ENCODE data around the gene FUT8.

GRCh38 chr14:65585216-65585615, 172.7 kb downstream of the FUT8 start:
- TF ChIP-seq TCF12 (IDR thresholded peaks at IDR 0.05; ENCODE audit: low read depth) (no peak), MAX (IDR thresholded peaks at IDR 0.05) (no peak), EP300 (IDR thresholded peaks at IDR 0.05; ENCODE audit: borderline replicate concordance) (no peak), YY1 (IDR thresholded peaks at IDR 0.05; ENCODE audit: low read depth) (no peak), CEBPB (IDR thresholded peaks at IDR 0.05) (no peak), NFIC (IDR thresholded peaks at IDR 0.05) (no peak), RAD21 (IDR thresholded peaks at IDR 0.05; ENCODE audit: low read depth) (no peak), TEAD4 (IDR thresholded peaks at IDR 0.05) (no peak), REST (IDR thresholded peaks at IDR 0.05; ENCODE audit: low read depth) (no peak), FOXM1 (IDR thresholded peaks at IDR 0.05; ENCODE audit: borderline replicate concordance, low read depth) (no peak)

Data from Ishikawa (cell line).